ENCODE results near the gene ZNF687.
"Not testable (repeated sequence)": the region's sequence is repeated elsewhere in the genome, so short reads cannot be mapped to it uniquely, and the experiment has no call there.

Gene ZNF687, protein sequence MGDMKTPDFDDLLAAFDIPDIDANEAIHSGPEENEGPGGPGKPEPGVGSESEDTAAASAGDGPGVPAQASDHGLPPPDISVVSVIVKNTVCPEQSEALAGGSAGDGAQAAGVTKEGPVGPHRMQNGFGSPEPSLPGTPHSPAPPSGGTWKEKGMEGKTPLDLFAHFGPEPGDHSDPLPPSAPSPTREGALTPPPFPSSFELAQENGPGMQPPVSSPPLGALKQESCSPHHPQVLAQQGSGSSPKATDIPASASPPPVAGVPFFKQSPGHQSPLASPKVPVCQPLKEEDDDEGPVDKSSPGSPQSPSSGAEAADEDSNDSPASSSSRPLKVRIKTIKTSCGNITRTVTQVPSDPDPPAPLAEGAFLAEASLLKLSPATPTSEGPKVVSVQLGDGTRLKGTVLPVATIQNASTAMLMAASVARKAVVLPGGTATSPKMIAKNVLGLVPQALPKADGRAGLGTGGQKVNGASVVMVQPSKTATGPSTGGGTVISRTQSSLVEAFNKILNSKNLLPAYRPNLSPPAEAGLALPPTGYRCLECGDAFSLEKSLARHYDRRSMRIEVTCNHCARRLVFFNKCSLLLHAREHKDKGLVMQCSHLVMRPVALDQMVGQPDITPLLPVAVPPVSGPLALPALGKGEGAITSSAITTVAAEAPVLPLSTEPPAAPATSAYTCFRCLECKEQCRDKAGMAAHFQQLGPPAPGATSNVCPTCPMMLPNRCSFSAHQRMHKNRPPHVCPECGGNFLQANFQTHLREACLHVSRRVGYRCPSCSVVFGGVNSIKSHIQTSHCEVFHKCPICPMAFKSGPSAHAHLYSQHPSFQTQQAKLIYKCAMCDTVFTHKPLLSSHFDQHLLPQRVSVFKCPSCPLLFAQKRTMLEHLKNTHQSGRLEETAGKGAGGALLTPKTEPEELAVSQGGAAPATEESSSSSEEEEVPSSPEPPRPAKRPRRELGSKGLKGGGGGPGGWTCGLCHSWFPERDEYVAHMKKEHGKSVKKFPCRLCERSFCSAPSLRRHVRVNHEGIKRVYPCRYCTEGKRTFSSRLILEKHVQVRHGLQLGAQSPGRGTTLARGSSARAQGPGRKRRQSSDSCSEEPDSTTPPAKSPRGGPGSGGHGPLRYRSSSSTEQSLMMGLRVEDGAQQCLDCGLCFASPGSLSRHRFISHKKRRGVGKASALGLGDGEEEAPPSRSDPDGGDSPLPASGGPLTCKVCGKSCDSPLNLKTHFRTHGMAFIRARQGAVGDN

DNA sequence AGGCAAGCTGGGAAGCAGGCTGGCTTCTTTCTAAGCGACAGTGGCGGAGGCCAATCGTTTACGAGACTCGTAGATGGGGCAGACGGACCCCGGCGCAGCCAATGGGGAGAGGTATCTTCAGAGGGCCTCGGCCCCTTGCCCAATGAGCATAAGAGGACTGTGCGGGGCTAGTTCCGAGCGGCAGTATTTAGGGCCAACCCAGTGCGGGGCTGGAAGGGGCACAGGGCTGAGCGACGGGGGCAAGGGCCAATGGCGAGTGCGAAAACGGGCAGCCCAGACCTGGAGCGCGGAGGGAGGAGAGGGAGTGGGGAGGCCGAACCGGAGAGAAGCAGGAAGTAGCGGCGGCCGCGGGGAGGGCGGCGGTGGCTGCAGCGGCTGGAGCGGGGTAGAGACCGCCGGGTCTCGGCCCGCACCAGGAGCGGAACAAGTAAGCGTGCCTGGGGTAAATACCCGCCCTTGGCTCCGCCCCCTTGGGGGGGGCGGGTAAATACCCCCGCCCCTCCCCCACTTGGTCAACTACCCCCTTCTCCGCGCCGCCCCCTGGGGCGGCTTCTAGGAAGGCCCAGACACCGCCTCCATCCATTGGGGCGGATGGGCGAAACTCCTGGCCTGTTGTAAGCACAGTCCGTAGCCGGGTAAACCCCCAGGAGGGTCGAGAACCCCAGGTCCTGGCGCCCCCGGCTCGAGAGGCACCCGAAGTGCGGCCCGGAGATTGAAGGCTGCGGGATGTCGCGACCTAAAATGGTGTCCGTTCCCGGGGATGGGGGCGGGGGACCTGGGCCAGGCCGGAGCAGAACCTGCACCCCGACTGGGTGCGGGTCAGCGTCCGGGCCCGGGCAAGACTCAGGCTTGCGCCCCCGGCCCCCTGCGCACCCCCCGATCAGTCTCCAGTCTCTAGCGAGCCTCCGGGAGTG is at the start of gene ZNF687:
ZNF687 (plus strand) TSS at position 331 of the 914 bp plus-strand sequence. CDS start 3,993 bp downstream, outside the sequence.
- peak; percentile 100 for DNase-seq

DNA sequence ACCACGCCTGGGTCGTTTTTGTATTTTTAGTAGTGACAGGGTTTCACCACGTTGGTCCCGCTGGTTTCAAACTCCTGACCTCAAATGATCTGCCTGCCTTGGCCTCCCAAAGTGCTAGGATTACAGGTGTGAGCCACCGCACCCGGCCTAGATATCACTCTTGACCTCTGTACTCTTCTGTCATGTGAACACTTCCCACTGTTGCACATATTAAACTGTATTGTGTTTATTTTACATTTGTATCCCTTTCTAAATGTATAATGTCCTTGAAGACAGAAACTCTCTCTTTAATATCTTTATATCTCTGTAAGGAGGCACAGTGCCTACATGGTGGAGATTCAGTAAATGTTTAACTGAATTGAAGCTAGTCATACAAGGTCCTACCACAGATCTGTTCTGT is 46.9 kb upstream of the ZNF687 start:
- no peak for DNase-seq

- DNase-seq, result no peak
Observed at GRCh38 chr1:151237678-151238466, 44.2 kb upstream of the ZNF687 start.

DNA sequence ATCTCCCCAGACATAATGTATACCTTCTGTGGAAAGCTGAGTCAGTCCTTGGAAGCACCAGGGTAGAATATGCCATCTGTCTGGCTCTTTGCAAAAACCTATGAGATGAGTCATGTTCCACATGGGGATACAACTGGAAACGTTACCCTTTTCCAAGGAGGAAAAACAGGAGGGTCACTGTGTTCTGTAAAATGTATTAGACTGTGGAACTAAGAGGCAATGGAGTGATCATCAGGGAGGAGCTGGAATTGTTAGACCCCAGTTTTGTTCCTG is 43.7 kb upstream of the ZNF687 start:
- DNase-seq, result peak; percentile 89

GRCh38 chr1:151242442-151242841 is 39.7 kb upstream of the ZNF687 start:
- DNase-seq, result no peak

- no peak for DNase-seq
Observed at GRCh38 chr1:151243683-151244216, 38.3 kb upstream of the ZNF687 start.

DNA sequence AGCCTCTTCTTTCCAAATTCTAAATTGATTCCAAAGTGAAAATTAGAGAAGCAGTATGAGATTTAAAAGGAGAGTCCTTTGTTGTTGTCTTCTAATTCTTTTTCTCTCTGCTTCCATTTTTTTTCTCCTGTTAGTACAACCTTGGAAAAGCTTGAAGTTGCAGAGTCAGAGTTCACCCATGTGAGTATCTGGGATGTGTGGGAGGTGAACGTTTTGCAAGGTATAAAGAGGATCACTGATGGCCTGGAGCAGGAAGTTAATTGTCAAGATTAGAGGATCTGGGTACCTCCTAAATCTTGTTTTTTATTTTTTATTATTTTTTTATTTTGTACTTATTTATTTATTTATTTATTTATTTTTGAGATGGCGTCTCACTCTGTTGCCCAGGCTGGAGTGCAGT is 35.3 kb upstream of the ZNF687 start:
- DNase-seq, result no peak

DNA sequence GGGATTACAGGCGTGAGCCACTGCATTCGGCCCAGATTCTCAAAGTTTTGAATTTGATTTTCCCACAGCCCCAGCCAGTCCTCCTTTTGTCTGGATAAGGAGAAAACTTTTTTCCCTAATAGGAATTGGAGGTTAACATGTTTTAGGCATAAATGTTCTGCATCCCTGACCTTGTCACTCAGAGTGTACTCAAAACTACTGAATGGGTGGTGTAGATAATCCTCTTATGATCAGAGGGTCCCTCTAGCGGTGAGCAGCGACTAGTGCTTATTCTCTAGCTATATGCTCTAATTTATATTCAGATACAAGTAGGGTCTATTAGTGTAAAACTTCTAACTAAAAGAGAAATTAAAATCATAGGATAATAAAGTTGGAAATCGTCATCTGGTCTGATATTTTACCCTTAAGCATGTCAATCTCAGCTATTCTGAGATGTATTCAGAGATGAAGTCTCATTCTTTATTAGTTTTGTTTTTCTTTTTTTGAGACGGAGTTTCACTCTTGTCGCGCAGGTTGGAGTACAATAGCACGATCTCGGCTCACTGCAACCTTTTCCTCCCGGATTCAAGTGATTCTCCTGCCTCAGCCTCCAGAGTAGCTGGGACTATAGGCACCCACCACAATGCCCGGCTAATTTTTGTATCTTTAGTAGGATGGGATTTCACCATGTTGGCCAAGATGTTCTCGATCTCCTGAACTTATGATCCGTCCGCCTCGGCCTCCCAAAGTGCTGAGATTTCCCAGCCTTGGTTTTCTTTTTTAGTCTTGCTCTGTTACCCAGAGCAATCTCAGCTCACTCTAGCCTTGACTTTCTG is 30.2 kb upstream of the ZNF687 start:
- DNase-seq, result peak; percentile 75

DNA sequence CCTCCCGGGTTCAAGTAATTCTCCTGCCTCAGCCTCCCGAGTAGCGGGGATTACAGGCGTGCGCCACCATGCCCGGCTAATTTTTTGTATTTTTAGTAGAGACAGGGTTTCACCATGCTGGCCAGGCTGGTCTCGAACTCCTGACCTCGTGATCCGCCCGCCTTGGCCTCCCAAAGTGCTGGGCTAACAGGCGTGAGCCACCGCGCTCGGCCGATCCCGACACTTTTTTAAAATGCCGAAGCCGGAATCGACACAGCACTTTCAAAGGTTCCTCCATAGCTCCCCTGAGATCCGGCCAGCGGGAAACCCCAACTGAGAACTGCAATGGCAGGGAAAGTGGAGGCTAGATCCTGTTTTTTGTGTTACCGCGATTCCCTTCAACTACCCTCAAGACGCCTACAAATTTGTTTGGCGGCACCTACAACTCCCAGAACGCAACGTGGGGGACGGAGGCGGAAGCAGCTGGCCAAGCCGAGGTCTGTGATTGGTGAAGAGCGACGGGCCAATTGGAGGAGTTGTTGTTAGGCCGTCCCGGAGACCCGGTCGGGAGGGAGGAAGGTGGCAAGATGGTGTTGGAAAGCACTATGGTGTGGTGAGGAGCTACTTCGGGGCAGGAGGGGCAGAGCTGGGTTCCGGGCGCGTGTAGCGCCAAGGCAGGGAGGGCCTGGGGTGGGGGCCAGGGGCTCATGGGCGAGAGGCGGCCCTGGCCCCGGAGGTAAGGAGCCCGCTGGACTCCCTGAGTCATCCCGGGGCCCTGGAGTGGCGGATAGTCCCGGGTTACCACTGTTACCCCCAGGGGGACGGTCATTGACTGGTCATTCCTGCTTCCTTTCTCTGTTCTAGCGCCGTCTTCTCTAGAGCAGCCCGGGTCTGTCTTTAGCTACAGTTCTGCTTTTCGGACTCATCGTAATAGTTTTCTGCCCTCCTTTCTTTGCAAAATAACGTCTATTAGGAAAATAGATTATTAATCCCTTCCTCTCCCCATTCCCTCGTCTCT is 27.6 kb upstream of the ZNF687 start, which contains the start of gene PSMD4:
PSMD4 (plus strand) TSS at position 518 of the 997 bp plus-strand sequence; CDS start at position 567, 49 bp downstream.
- peak; percentile 97 for DNase-seq

GRCh38 chr1:151255381-151255780 is 26.7 kb upstream of the ZNF687 start:
- peak; percentile 7 for DNase-seq

DNA sequence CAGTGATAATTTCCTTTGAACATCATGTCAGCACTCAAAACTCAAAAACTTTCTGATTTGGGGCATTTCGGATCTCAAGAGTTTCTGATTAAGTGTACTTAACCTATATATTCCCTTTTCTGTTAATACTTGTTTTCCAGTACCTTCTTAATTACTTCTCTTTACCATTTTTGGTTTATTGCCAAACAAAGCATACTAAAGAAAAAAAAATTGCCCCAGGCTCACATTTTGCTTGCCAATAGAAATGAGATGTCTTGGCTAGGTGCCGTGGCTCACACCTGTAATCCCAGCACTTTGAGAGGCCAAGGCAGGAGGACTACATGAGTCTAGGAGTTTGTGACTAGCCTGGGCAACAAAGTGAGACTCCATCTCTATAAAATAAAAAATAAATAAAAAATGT is 22.7 kb upstream of the ZNF687 start:
- DNase-seq, result no peak

- DNase-seq, result no peak
Observed at GRCh38 chr1:151265446-151266236, 16.5 kb upstream of the ZNF687 start.

DNA sequence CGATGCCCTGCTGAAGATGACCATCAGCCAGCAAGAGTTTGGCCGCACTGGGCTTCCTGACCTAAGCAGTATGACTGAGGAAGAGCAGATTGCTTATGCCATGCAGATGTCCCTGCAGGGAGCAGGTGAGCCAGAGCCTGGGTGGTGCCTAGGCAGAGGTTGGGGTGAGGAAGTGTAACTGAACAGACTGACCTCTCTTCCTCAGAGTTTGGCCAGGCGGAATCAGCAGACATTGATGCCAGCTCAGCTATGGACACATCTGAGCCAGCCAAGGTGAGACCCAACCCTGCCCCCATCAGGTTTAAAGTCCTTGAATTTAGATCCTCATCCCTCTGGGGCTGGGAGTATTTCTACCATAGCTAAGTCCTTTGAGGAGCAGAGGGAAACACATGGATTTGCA is 15.8 kb upstream of the ZNF687 start:
- DNase-seq, result no peak

GRCh38 chr1:151266821-151267220 is 15.3 kb upstream of the ZNF687 start:
- no peak for DNase-seq

GRCh38 chr1:151267760-151268159 is 14.3 kb upstream of the ZNF687 start:
- DNase-seq, result no peak

DNA sequence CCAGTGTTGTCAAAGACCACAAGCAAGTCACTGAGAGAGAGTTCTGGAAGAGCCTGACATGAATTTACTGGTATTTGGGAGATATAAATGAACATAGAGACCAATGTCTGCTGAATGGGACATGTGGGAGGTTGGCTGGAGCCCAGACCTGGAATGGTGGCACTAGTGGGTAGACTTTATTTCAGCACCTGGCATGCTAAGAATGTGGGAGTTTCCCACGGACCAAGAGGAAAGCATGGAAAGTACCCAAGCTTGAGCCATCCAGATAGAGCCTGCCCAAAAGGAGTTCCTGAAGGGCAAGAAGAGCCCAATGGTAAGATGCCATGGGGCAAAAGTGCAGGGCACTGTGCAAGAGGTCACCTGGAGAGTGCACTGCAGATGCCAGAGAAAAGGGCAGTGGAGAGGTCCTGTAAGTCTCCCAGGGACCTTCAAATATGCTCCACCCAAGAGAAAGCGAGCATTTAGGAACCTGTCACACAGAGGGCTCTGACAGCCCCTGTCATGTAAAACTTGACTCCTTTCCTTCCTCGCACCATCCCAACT is 8.1 kb upstream of the ZNF687 start:
- no peak for DNase-seq

- DNase-seq, result not testable (repeated sequence)
Observed at GRCh38 chr1:151275341-151275740, 6.8 kb upstream of the ZNF687 start.

DNA sequence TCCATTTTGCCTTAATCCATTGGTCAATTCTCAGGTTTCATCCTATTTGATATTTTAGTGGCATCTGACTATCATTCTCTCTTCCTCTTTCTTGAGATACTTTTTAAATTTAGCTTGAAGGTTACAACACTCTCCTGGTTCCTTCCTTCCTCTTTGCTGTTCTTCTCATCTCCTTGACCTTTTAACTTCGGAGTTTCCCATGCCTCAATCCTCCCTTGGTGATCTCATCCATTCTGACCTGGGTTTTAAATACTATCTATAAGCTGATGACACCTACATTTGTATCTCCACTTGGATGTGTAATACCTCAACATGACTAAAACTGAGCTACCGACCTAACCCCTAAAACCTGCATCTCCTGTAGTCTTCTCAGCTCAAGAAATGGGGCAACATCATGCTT is 4.8 kb upstream of the ZNF687 start:
- no peak for DNase-seq

Measured in fibroblast of skin of right biceps (primary cell).